Cardiac ventricle fibroblast (primary cell): Measurements from ENCODE around the gene OR4K17. TPM values are rescaled to one million over a fixed set of nuclear protein-coding genes. Genes with fewer than 3 reads are reported as not detected.

Experiments
- total RNA-seq: library from RNA; depleted of rRNA; stranded (reverse); fragments of >200 nt; gene quantifications from 2 replicates; pipeline ENCODE4 v1.2.3, GENCODE V29; 2015

Gene OR4K17, protein sequence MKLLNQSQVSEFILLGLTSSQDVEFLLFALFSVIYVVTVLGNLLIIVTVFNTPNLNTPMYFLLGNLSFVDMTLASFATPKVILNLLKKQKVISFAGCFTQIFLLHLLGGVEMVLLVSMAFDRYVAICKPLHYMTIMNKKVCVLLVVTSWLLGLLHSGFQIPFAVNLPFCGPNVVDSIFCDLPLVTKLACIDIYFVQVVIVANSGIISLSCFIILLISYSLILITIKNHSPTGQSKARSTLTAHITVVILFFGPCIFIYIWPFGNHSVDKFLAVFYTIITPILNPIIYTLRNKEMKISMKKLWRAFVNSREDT
- not detected in 2 replicates for total RNA-seq

DNA sequence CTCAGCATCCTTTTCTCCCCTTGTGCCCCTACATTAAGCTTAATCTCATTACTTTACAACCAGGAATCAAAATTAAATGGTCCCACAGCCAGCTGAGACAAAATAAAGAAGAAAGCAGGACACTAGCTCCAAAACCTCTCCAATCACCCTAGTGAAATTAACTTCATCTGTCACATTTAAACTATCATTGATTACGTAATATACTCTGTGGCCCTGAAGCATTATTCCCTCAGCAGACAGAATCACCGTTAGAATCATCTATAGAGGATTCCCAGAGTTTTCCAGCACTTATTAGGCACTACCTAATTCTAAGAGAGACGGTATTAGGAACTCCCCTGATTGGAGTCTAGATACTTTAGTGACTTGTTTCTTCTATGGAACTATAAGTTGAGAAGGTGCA lies at the start of gene OR4K17:
OR4K17 (plus strand) TSS at position 302 of the 400 bp plus-strand sequence. CDS start 6,761 bp downstream, outside the sequence.

DNA sequence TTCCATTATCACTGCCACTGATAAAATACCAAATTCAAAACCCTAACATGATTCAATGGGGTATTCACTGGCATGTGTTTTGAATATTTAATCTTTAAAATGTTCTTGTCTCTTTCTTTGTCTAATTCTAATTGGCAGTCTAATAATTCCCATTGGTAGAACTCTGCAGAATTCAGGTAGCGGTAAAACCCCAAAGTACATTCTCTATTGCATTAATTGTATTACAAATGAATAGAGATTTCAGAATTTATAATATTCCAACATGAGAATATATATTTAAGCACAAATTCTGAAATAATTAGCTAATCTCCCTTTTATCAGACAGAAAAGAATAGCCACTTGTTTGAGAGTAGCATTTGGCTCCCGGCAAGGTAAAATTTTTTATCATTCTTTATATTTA lies 28.0 kb downstream of the OR4K17 start, which contains the start of gene OR4N5:
OR4N5 (plus strand) TSS at position 301 of the 400 bp plus-strand sequence. CDS start 4,916 bp downstream, outside the sequence.

Other genes starting within 250 kb of the OR4K17 start
- not detected in 2 replicates for gene OR4K2, start 235.6 kb upstream of the OR4K17 start, total RNA-seq
- gene OR4K5, start 190.1 kb upstream of the OR4K17 start, total RNA-seq: not detected in 2 replicates
- gene OR4K1, start 179.8 kb upstream of the OR4K17 start, total RNA-seq: not detected in 2 replicates
- not detected in 2 replicates for gene OR4K15, start 135.1 kb upstream of the OR4K17 start, total RNA-seq
- gene OR4Q2, start 108.6 kb upstream of the OR4K17 start, total RNA-seq: not detected in 2 replicates
- gene OR4K14, start 91.4 kb upstream of the OR4K17 start, total RNA-seq: not detected in 2 replicates
- not detected in 2 replicates for gene OR4K13, start 74.7 kb upstream of the OR4K17 start, total RNA-seq
- gene OR4L1, start 50.7 kb upstream of the OR4K17 start, total RNA-seq: not detected in 2 replicates
- not detected in 2 replicates for gene OR4N5, start 28.1 kb downstream of the OR4K17 start, total RNA-seq
- not detected in 2 replicates for gene OR11G2, start 80.2 kb downstream of the OR4K17 start, total RNA-seq
- gene OR11H6, start 113.0 kb downstream of the OR4K17 start, total RNA-seq: not detected in 2 replicates
- gene OR11H7, start 118.2 kb downstream of the OR4K17 start, total RNA-seq: not detected in 2 replicates
- not detected in 2 replicates for gene OR11H4, start 128.5 kb downstream of the OR4K17 start, total RNA-seq
- gene TTC5, start 195.2 kb downstream of the OR4K17 start, total RNA-seq: 5.4 and 9.6 TPM in 2 replicates
- gene CCNB1IP1, start 222.5 kb downstream of the OR4K17 start, total RNA-seq: 28.0 and 42.1 TPM in 2 replicates
- 6.4 and 11.6 TPM in 2 replicates for gene PARP2, start 232.9 kb downstream of the OR4K17 start, total RNA-seq